SK-N-MC (cell line): Measurements from ENCODE around the gene DLST.

ENCODE experiments used
- DNase-seq: peaks from one replicate; pipeline ENCODE4 v3.0.0-alpha.2; 2011; ENCODE audit warnings: low read depth, low spot score
- H3K27ac ChIP-seq: fragments of 200-600 bp; sonication (generic); 2 replicates; pipeline ENCODE4 v1.5.1; 2016; ENCODE audit warnings: mixed run types
- H3K36me3 ChIP-seq: fragments of 200-600 bp; sonication (generic); 2 replicates; pipeline ENCODE4 v1.6.1; 2017; ENCODE audit warnings: antibody characterized with exemption, low read length, mixed read lengths; ENCODE audit not compliant: insufficient read depth
- H3K4me3 ChIP-seq: fragments of 200-600 bp; sonication (generic); 2 replicates; pipeline ENCODE4 v1.5.1; 2016
- H3K9ac ChIP-seq: fragments of 200-600 bp; sonication (generic); 2 replicates; pipeline ENCODE4 v1.8.0; 2017; ENCODE audit warnings: mixed run types, mixed read lengths; ENCODE audit not compliant: insufficient read length
- H3K9me3 ChIP-seq: fragments of 200-600 bp; sonication (generic); 2 replicates; pipeline ENCODE4 v1.6.1; 2017; ENCODE audit warnings: low read depth, mild to moderate bottlenecking, antibody characterized with exemption, low read length, moderate library complexity, mixed read lengths
- EZH2 ChIP-seq: fragments of 200-600 bp; sonication (generic); IDR thresholded peaks from one replicate; pipeline ENCODE4 v1.6.1; 2017; ENCODE audit warnings: antibody characterized with exemption
- FOXP2 ChIP-seq: optimal IDR thresholded peaks from 2 replicates; pipeline ENCODE3; 2011; ENCODE audit warnings: mild to moderate bottlenecking, moderate library complexity; ENCODE audit not compliant: insufficient read depth; ENCODE audit errors: extremely low read length, control extremely low read depth
- POLR2AphosphoS5 ChIP-seq: IDR thresholded peaks from 2 replicates; pipeline ENCODE4 v1.6.1; 2012; ENCODE audit warnings: mild to moderate bottlenecking, low read depth, low read length, borderline replicate concordance

Gene DLST

DNA sequence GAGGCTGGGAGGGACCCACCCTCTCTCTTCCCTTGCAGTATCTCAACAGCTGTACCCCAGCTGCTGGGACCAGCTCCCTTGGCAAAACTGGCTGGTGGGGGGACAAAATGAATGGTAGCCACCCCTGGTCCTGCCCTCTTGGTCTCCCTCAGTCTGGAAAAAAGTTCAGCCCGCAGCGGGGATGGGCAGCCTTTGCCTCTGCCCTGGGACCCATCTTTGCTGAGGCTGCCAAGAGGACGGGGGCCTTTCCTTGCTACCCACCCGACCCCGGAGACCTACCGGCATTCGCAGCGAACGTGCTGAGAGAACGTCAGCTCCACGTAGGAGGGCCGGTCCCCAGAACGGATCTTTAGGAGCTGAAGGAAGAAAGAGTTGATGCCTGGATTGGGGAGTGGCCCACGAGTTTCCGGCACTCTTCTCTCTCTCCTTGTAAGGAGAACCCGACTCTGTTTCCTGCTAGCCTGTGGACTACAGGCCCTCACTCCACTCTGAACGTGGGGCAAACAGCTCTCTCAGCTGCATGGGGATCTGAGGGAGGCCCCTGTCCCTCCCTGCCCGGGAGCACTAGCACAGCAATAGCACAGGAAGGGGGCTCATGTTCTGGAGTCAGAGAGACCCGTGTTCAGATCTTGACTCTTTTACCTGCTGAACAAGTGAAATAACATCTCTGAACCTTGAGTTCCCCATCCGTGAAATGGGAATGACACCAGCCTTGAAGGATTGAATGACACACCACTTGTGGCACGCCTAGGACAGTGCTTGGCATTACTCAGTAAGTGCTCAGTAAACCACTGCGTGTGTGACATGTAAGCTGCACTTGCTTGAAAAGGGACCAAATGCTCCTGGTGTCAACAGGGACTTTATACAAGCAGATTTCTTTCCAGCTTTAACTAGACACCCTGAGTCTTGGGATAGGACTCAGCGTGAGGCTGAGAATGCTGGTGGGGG, 66.8 kb downstream of the DLST start:
- DNase-seq: no peak
- Histone ChIP-seq H3K36me3 (no peaks in the 10 kb centered on the region), H3K27ac (no peak overlapping the region), H3K9ac (no peak overlapping the region), H3K9me3 (no peaks in the 10 kb centered on the region), H3K4me3 (no peak overlapping the region)
- TF ChIP-seq POLR2AphosphoS5: no peak
- no peak for TF ChIP-seq FOXP2
- TF ChIP-seq EZH2: no peak

DNA sequence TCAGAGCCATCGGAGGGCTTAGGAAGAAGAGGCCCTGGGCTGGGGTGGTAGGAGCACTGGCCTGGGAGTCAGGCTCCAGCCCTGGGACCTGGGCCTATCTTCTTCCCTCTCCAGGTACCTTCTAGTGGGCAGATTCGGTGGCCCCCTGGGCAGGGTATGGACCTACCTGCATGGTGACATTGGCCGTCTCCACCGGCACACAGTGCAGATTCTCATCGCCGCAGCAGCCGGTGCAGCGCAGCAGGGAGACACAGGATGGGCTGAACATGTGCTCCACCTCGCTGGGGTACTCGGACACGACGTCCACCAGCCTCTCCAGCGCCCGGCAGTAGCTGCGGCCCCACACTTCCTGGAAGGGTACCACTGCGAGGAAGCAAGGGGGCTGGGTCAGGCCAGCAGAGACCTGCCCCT, 67.5 kb downstream of the DLST start:
- no peak overlapping the region for H3K4me3 ChIP-seq
- TF ChIP-seq POLR2AphosphoS5 (no peak), EZH2 (no peak), FOXP2 (no peak)
- no peak overlapping the region for H3K9ac ChIP-seq
- no peak overlapping the region for H3K27ac ChIP-seq
- no peaks in the 10 kb centered on the region for H3K9me3 ChIP-seq
- DNase-seq: no peak
- H3K36me3 ChIP-seq: no peaks in the 10 kb centered on the region

DNA sequence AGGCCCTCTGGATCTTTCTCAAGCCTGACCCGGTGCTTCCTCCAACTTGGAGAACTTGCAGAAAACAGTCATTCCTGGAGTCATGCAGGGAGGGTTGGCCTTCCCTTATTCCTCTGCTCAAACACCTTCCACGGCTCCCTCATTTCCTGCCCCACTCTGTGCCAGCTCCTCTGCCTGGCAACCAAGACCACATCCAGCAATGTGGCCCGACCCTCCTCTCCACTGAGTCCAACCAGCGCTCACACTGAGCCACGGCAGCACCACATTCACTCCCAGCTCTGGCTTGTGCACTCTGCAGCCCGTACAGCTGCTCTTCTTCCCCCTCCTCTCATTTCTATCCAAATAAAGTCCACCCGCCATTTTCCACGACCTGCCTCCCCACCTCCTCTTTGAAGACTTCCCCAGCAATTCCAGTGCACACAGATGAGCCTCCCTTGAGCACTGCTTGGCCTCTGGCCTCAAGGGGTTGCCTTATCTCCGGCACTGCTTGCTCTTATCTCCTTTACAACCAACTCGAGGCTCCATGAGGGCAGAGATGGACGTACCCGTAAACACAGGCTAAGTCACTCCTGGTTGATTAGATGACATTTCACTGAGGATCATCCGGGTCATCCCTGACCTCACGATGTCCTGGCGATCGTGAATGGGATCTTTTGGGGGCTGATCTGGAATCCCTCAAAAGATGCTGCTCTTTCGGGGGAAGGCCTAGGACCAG, 68.3 kb downstream of the DLST start:
- no peaks in the 10 kb centered on the region for H3K9me3 ChIP-seq
- TF ChIP-seq FOXP2 (no peak), POLR2AphosphoS5 (no peak), EZH2 (no peak)
- no peak for DNase-seq
- no peak overlapping the region for H3K27ac ChIP-seq
- no peak overlapping the region for H3K4me3 ChIP-seq
- no peak overlapping the region for H3K9ac ChIP-seq
- H3K36me3 ChIP-seq: no peaks in the 10 kb centered on the region

DNA sequence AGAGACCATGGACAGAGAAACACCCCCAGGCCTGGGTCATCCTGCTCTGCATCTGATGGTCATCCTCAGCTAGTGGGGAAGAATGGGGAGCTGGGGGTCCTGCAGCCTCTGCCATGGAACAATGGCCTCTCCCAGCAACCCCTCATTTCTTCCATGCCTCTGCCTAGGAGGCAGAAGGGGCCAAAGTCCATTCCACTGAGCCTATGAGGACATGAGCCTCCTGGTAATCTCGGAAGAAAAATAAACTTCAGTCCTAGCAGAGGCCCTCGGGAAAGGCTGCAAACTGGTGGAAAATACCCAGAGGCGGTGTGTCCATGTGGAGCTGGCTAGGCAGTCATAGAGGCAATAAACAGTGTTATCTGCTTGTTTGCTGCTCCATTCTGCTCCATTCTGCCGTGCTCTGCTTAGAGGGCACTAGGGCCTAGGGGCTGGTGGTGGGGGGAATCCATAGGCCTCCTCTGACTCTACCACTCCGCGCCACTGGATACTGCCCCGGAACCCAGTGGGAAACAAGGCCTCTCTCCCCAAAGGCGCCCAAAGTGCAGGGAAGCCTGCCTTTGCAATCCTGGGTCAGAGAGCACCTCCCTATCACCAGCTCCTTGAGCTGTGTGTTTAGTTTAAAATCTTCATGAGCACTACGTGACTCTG, 69.2 kb downstream of the DLST start:
- Histone ChIP-seq H3K4me3 (no peak overlapping the region), H3K9ac (no peak overlapping the region), H3K9me3 (no peaks in the 10 kb centered on the region), H3K27ac (no peak overlapping the region), H3K36me3 (no peaks in the 10 kb centered on the region)
- no peak for DNase-seq
- TF ChIP-seq FOXP2: no peak
- TF ChIP-seq EZH2: no peak

DNA sequence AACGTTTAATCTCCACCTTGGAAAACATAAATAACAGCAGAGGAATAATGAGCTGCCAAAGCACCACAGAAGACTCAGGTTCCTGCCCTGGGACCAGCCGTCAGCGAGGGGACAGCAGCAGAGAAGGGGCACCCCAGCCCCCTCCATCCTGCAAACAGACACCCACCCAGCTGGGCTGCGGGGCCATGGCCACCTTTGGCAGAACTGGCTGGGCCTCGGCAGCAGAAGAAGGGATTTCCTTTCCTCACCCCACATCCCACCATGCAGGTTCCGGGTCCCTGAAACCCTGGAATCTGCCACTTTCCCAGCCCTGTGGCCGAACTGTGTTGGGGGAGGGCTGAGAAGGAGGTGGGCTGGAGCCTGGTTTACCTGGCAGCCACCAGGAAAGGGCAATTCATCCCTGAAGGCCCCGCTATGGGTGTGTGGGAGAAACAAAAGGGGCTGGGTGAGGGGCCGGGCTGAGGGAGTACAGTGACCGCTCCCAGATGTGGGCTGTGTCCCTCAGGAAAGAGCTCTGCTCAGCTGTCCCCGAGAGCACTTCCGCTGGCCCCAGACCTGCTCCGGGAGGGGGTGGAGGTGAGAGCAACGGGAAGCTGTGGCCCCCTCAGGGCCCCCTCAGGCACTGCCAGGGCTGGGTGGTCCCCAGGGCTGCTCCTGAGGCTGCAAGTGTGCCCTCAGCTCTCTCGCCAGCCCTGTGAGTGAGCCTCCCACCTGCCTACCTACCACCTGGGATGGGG, 69.9 kb downstream of the DLST start:
- no peak for DNase-seq
- no peak overlapping the region for H3K27ac ChIP-seq
- TF ChIP-seq POLR2AphosphoS5: no peak
- TF ChIP-seq FOXP2: no peak
- TF ChIP-seq EZH2: no peak
- H3K4me3 ChIP-seq: no peak overlapping the region
- H3K36me3 ChIP-seq: no peaks in the 10 kb centered on the region
- no peaks in the 10 kb centered on the region for H3K9me3 ChIP-seq
- H3K9ac ChIP-seq: no peak overlapping the region

DNA sequence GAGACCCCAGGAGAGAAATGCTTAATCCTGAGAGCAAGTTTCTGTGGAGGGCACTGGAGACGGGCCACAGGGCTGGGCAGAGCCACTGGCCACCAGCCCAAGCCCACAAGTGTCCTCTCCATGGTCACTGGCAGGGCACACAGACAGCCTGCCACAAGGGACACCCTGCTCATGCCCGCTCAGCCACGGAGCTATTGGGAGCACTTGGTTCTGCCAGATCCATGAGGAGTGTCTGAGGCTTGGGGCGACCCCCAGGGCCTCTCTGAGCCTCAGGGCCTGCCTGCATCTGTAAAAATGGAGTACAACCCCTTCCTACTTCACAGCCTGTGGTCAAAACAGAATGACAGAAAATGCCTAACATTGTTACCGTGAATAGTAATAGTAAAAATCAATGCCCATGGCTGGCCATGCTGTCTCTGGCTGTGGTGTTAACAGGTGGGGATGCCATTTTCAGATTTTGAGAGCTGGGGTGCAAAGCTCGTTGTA, 70.5 kb downstream of the DLST start:
- Histone ChIP-seq H3K36me3 (no peaks in the 10 kb centered on the region), H3K9ac (no peak overlapping the region), H3K4me3 (no peak overlapping the region), H3K27ac (no peak overlapping the region), H3K9me3 (no peaks in the 10 kb centered on the region)
- no peak for DNase-seq
- no peak for TF ChIP-seq POLR2AphosphoS5
- TF ChIP-seq FOXP2: no peak
- no peak for TF ChIP-seq EZH2

DNA sequence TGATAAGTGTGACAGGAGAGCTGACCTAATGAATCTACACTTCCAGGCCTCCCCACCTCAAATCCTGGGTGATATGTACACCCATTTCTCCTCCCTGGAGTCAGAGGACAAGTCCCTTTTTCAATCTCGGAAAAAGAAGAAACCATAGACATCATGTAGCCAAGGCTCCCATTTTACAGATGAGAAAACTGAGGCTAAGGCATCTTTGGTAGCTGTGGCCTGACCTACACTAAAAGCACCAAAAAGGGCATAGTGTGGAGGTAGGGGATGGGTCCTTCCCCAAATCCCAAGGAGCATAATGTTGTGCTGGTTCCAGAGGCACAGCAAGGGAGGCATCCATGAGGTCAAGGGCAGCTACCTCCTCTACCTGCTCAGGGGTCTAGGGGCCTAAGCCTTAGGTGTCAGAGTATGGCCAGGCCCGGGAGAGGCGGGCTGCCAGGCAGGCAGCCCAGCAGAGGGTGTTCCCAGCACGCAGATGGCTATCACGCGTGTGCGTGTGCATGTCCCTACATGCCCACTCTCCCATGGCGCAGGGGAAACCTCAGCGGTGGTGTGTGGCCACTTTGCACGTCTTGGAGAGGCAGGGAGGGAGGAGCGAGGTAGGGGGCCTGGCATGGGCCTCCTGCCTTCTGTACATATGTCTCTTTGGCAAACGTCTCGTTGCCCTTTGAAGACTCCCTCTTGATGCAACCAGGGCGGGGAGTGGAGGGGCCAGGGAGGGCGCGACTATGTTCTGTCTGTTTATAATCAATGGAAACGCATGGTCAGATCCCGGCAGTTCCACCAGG, 71.2 kb downstream of the DLST start:
- no peak for DNase-seq

More for the DNA sequence above, 71.2 kb downstream of the DLST start:
- TF ChIP-seq EZH2: no peak
- Histone ChIP-seq H3K9me3 (no peaks in the 10 kb centered on the region), H3K27ac (no peak overlapping the region), H3K4me3 (no peak overlapping the region), H3K36me3 (no peaks in the 10 kb centered on the region), H3K9ac (no peak overlapping the region)
